Left lung (tissue), 10 donors: ENCODE data around the gene CDKN3. TPM values are rescaled to one million over a fixed set of nuclear protein-coding genes. Genes with fewer than 3 reads are reported as not detected.

Source experiments
- ATAC-seq: fragments of 200-7000 bp; cut with Tn5 transposase; one replicate; pipeline ENCODE4 v1.9.1; 2020; ENCODE audit warnings: moderate library complexity
- DNase-seq, 4 donors: peaks; one replicate each; pipeline ENCODE4 v3.0.0-alpha.2; 2013 to 2020
- H3K27ac ChIP-seq, 2 donors: fragments of 200-600 bp; sonication (generic) in 1 of 2; one replicate each; pipeline versions ENCODE4 v1.5.0 to v1.8.0; 2020 to 2021
- H3K27me3 ChIP-seq, 2 donors: fragments of 200-600 bp; sonication (generic) in 1 of 2; one replicate each; pipeline versions ENCODE4 v1.5.0 to v1.8.0; 2020 to 2021
- H3K36me3 ChIP-seq, 2 donors: fragments of 200-600 bp; sonication (generic) in 1 of 2; one replicate each; pipeline versions ENCODE4 v1.5.0 to v1.8.0; 2020 to 2021
- H3K4me1 ChIP-seq, 2 donors: fragments of 200-600 bp; one replicate each; pipeline ENCODE4 v1.8.0; 2021
- H3K4me3 ChIP-seq, 2 donors: fragments of 200-600 bp; sonication (generic) in 1 of 2; one replicate each; pipeline versions ENCODE4 v1.5.0 to v1.8.0; 2020 to 2021; ENCODE audit warnings: mild to moderate bottlenecking in 1 of 2
- H3K9me3 ChIP-seq, 2 donors: fragments of 200-600 bp; sonication (generic) in 1 of 2; one replicate each; pipeline versions ENCODE4 v1.5.0 to v1.8.0; 2020 to 2021
- CTCF ChIP-seq, 2 donors: fragments of 200-600 bp; sonication (generic) in 1 of 2; IDR thresholded peaks; one replicate each; pipeline versions ENCODE4 v1.5.0 to v1.8.0; 2021; ENCODE audit warnings: antibody characterized with exemption in 2 of 2
- intact Hi-C, 2 donors: fragments of 100-400 bp; cut with DNase I; formaldehyde crosslinking; loops; one replicate each; pipeline versions ENCODE4 v1.11.2 to v1.14.2; 2022
- polyA plus RNA-seq, 6 donors: library from polyadenylated mRNA; unstranded; fragments of 120-200 nt; gene quantifications; one replicate each; pipeline ENCODE4 v1.2.1, GENCODE V29; 2013; ENCODE audit not compliant: insufficient read length in 6 of 6
- total RNA-seq, 2 donors: library from RNA; stranded (reverse); fragmentation: NEBNext Ultra II Directional; extraction: Animal tissue kit (Norgen Biotek cat#: 25700); gene quantifications; one replicate each; pipeline ENCODE4 v1.2.1, GENCODE V29; 2021
- donor health status: DM: no; HTN: yes; CAD: no.
- donor health status: DM: no; HTN: no; CAD: no.

The CDKN3 gene
- total and polyA plus RNA-seq, 8 donors, result 2.7 to 38.7 (median 20.2) TPM

- intact Hi-C loops, result no loop called here
- H3K27ac ChIP-seq, result no peak overlapping the region
Observed at GRCh38 chr14:54348923-54349620, 47.7 kb upstream of the CDKN3 start.

DNA sequence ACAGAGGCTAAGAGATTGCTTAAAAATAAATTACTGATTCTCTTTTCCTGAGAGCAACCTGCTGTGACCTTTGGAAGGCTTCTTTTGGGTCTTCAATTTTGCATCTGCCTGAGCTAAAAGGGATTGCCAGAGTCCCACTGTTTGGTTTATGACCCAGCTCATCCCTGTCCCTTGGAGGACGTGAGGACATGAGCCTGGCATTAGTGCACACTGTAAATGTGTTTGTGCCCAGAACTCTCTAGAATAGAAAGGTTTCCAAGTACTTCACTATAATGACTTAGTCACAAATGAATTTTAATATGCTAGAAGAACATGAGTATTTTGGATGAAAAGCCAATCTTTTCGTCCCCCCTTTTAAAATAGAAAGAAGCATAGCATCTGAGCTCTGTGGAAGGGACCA, 47.1 kb upstream of the CDKN3 start:
- no peak for DNase-seq
- no peak for TF ChIP-seq CTCF (IDR thresholded peaks at IDR 0.05)
- peaks cover 0 to 11% of the 10 kb centered on the region in 2 donors for H3K4me1 ChIP-seq
- H3K9me3 ChIP-seq, result no peaks in the 10 kb centered on the region
- intact Hi-C loops, result no loop called here
- ATAC-seq, result no peak
- H3K27ac ChIP-seq, result peak overlapping the region in 1 of 2 donors; percentile 39
- H3K36me3 ChIP-seq, result no peaks in the 10 kb centered on the region
- H3K4me3 ChIP-seq, result no peak overlapping the region
- H3K27me3 ChIP-seq, result no peaks in the 10 kb centered on the region

More at GRCh38 chr14:54348923-54349620, 47.7 kb upstream of the CDKN3 start:
- H3K27me3 ChIP-seq, result no peaks in the 10 kb centered on the region
- TF ChIP-seq CTCF (IDR thresholded peaks at IDR 0.05), result no peak
- peaks cover 0 to 11% of the 10 kb centered on the region in 2 donors for H3K4me1 ChIP-seq
- no peak overlapping the region for H3K4me3 ChIP-seq
- no peaks in the 10 kb centered on the region for H3K36me3 ChIP-seq
- DNase-seq (no peak), ATAC-seq (peak; percentile 34)
- H3K9me3 ChIP-seq, result no peaks in the 10 kb centered on the region

- Histone ChIP-seq H3K27ac (peak overlapping the region in 1 of 2 donors; percentile 39), H3K4me1 (peaks cover 0 to 11% of the 10 kb centered on the region in 2 donors), H3K9me3 (no peaks in the 10 kb centered on the region), H3K36me3 (no peaks in the 10 kb centered on the region), H3K27me3 (no peaks in the 10 kb centered on the region), H3K4me3 (no peak overlapping the region)
- peak in 1 of 4 donors; percentile 63 for DNase-seq
- intact Hi-C loops, result no loop called here
- TF ChIP-seq CTCF (IDR thresholded peaks at IDR 0.05), result no peak
- no peak for ATAC-seq
Observed at GRCh38 chr14:54350203-54350602, 46.6 kb upstream of the CDKN3 start.

- no peaks in the 10 kb centered on the region for H3K9me3 ChIP-seq
- no peaks in the 10 kb centered on the region for H3K36me3 ChIP-seq
- DNase-seq (no peak), ATAC-seq (no peak)
- no peak overlapping the region for H3K4me3 ChIP-seq
- no peak overlapping the region for H3K27ac ChIP-seq
- H3K27me3 ChIP-seq, result no peaks in the 10 kb centered on the region
- intact Hi-C loops, result no loop called here
- no peak for TF ChIP-seq CTCF (IDR thresholded peaks at IDR 0.05)
- H3K4me1 ChIP-seq, result peaks cover 0 to 11% of the 10 kb centered on the region in 2 donors
Observed at GRCh38 chr14:54353266-54353665, 43.5 kb upstream of the CDKN3 start.

GRCh38 chr14:54353694-54354093, 43.1 kb upstream of the CDKN3 start:
- Histone ChIP-seq H3K4me1 (peaks cover 0 to 11% of the 10 kb centered on the region in 2 donors), H3K27ac (no peak overlapping the region), H3K27me3 (no peaks in the 10 kb centered on the region), H3K4me3 (no peak overlapping the region), H3K36me3 (no peaks in the 10 kb centered on the region), H3K9me3 (no peaks in the 10 kb centered on the region)
- DNase-seq, result no peak
- intact Hi-C loops, result no loop called here
- no peak for ATAC-seq
- TF ChIP-seq CTCF (IDR thresholded peaks at IDR 0.05), result no peak
